ENCODE measurements around the gene TADA3.
A peak's percentile ranks its signal among the peaks of the same experiment; 100 is the strongest.

Gene TADA3

GRCh38 chr3:9754678-9755077 lies 37.6 kb downstream of the TADA3 start:
- DNase-seq: no peak

- DNase-seq: no peak
Measured at GRCh38 chr3:9750556-9751411, 41.5 kb downstream of the TADA3 start.

DNA sequence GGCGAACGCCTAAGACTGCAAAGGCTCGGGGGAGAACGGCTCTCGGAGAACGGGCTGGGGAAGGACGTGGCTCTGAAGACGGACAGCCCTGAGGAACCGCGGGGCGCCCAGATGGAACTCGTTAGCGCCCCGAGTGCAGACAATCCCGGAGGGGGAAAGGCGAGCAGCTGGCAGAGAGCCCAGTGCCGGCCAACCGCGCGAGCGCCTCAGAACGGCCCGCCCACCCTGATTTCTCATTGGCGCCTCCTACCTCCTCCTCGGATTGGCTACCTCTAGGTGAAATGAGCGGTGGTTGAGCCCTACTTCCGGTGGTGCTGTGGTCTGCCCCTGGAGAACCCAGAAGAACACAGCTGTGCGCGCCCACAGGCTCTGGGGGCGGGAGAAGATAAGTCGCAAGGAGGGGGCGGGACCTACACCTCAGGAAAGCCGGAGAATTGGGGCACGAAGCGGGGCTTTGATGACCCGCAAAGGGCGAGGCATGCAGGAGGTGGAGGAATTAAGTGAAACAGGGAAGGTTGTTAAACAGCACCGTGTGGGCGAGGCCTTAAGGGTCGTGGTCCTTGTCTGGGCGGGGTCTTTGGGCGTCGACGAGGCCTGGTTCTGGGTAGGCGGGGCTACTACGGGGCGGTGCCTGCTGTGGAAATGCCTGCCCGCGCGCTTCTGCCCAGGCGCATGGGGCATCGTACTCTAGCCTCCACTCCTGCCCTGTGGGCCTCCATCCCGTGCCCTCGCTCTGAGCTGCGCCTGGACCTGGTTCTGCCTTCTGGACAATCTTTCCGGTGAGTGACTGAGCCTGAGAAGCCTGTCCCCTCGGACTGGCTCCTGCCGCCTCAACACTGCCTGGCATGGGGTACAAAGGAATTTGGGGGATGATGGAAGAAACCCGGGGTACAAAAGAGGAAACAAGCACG lies 42.4 kb downstream of the TADA3 start, which contains the start of gene OGG1:
Gene OGG1 (plus strand): TSS at position 308 of the 911 bp plus-strand sequence. CDS start 335 bp downstream, at position 643.
- DNase-seq: peak; percentile 89

- no peak for DNase-seq
Measured at GRCh38 chr3:9749296-9749644, 43.0 kb downstream of the TADA3 start.

DNA sequence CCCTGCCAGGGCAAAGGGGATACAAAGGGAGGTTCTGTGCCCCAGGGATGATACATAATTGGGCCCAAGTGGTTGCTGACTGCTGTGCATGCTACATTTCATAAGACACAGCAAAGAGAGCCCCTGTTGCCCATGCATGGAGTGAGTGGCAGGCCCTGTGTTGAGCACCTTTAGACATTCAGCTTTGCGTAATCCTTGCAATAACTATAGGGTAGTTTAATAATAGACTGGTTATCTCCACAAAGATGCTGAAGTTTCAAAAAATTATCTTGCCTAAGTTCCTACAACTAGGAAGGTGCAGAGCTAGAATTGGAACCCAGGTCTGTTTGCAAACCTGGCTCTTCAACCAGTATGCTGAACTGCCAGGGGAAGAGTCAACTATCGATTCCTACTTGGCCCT lies 44.2 kb downstream of the TADA3 start:
- DNase-seq: no peak

- no peak for DNase-seq
Measured at GRCh38 chr3:9747267-9747666, 45.0 kb downstream of the TADA3 start.

GRCh38 chr3:9746330-9746729 lies 45.9 kb downstream of the TADA3 start:
- DNase-seq: no peak

- no peak for DNase-seq
Measured at GRCh38 chr3:9745521-9745920, 46.8 kb downstream of the TADA3 start.

DNA sequence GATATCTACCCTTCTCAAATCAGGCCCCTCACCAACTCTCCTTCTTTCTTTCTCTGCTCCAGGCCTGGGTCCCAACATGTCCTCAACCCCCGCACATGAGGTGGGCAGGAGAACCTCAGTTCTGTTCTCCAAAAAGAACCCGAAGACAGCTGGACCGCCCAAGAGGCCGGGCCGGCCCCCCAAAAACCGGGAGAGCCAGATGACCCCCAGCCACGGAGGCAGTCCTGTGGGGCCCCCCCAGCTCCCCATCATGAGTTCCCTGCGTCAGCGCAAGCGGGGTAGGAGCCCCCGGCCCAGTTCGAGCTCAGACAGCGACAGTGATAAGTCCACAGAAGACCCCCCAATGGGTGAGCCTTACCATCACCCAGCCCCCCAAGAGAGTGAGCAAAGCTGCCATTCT lies 48.1 kb downstream of the TADA3 start:
- DNase-seq: no peak

GRCh38 chr3:9743548-9743947 lies 48.7 kb downstream of the TADA3 start:
- no peak for DNase-seq

- no peak for DNase-seq
Measured at GRCh38 chr3:9742560-9742959, 49.7 kb downstream of the TADA3 start.

DNA sequence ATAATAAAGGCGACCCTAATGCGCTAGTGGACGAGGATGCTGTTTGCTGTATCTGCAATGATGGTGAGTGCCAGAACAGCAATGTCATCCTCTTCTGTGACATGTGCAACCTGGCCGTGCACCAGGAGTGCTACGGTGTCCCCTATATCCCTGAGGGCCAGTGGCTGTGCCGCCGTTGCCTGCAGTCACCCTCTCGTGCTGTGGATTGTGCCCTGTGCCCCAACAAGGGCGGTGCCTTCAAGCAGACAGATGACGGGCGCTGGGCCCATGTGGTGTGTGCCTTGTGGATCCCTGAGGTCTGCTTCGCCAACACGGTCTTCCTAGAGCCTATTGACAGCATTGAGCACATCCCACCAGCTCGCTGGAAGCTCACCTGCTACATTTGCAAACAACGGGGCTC lies 53.1 kb downstream of the TADA3 start:
- DNase-seq: no peak

DNA sequence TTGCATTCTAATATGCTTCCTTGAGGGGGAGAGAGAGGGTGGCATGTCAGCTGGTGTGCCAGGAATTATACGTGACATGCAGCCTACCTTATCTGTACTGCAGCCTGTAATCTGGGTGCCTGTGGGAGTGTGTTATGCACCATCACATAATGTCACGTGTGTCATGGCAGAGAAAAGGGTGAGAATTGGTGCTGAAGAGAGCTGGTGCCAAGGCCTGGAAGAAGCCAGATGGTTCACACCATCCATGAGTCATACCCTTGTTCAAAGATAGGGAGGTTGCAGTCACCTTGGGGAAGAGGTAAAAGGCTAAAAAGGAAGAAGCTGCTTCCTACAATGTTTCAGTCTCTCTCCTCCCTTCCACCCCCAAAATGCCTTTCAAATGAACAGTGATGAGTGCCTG lies 55.4 kb downstream of the TADA3 start:
- no peak for DNase-seq

DNA sequence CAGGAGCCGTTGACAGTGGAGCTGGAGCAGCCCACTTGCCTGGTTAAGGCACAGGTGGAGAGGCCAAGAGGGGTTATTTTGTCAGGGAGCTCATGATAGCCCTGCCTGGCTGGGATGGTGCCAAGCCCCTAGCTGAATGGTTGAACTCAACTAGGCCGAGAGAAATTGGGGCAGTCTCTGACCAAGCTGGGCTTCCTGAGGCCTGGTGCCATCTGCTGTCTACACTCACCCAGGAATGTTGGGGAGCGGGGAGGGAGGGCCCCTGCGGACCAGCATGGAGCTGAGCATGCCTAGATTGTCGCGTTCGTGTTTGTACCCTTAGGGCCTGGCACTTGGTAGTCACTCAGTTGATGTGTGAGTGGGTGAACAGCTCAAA lies 59.5 kb downstream of the TADA3 start:
- no peak for DNase-seq

GRCh38 chr3:9732080-9732739 lies 60.1 kb downstream of the TADA3 start:
- no peak for DNase-seq

GRCh38 chr3:9731206-9732079 lies 60.8 kb downstream of the TADA3 start, which contains the start of gene BRPF1:
Gene BRPF1, plus strand, starts transcription at chr3:9731735. Its CDS starts 2,406 bp downstream, at chr3:9734141.
- DNase-seq: peak; percentile 91

DNA sequence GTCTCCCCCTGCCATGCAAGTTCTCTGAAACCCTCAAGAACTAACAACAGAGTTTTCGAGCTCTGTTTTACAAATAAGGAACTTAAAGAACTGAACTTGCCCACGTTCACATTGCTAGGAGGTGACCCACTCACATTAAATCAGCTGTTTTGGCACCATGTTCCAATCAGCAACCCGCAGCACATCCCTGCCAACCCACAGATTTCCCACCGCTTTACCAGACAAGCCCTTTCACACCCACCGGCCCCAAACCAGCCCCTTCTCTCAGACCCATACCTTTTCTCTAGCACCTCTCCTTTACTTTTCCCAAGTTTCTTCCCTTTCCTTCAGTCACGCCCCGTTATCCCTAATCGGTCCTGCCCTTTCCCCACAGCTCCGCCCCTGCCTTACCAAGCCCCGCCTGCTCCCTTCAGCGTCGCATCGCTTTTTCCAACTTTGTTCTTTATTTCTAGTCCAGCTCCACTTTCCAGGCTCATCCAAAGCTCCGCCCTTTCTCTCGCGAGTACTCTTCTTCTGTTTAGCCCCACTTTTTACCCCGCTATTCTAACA lies 61.5 kb downstream of the TADA3 start:
- DNase-seq: no peak

Data from NCI-H1436 (cell line).